Lower lobe of right lung (tissue), 2 donors: ENCODE results near the gene POLR2E. TPM values are rescaled to one million over a fixed set of nuclear protein-coding genes. Genes with fewer than 3 reads are reported as not detected.

Experiments
- ATAC-seq, 2 donors: fragments of 200-7000 bp; cut with Tn5 transposase; one replicate each; pipeline ENCODE4 v1.9.1; 2020 to 2022; ENCODE audit warnings: mild to moderate bottlenecking in 2 of 2, moderate library complexity in 2 of 2
- DNase-seq: peaks from one replicate; pipeline ENCODE4 v3.0.0-alpha.2; 2020
- H3K27ac ChIP-seq: fragments of 200-600 bp; one replicate; pipeline ENCODE4 v1.8.0; 2022
- H3K27me3 ChIP-seq: fragments of 200-600 bp; one replicate; pipeline ENCODE4 v1.8.0; 2022; ENCODE audit warnings: low read depth
- H3K36me3 ChIP-seq: fragments of 200-600 bp; one replicate; pipeline ENCODE4 v1.8.0; 2022; ENCODE audit warnings: mild to moderate bottlenecking
- H3K4me1 ChIP-seq: fragments of 200-600 bp; one replicate; pipeline ENCODE4 v1.8.0; 2022
- H3K4me3 ChIP-seq: fragments of 200-600 bp; one replicate; pipeline ENCODE4 v1.8.0; 2022; ENCODE audit warnings: mild to moderate bottlenecking
- H3K9me3 ChIP-seq: fragments of 200-600 bp; one replicate; pipeline ENCODE4 v1.8.0; 2022
- CTCF ChIP-seq: fragments of 200-600 bp; IDR thresholded peaks from one replicate; pipeline ENCODE4 v1.8.0; 2022; ENCODE audit warnings: antibody characterized with exemption, mild to moderate bottlenecking
- intact Hi-C: fragments of 100-400 bp; cut with DNase I; formaldehyde crosslinking; loops from one replicate; pipeline ENCODE4 v1.11.0; 2022
- total RNA-seq: library from RNA; stranded (reverse); fragmentation: NEBNext Ultra II Directional; extraction: Animal tissue kit (Norgen Biotek cat#: 25700); gene quantifications from one replicate; pipeline ENCODE4 v1.2.1, GENCODE V29; 2021
- donor health status: DM: no; HTN: yes; CAD: no; lungs with severe emphysema.

POLR2E gene
- total RNA-seq, 1 donor from 2014 or later: 158 TPM

GRCh38 chr19:1107661-1108261, 12.6 kb upstream of the POLR2E start:
- H3K27me3 ChIP-seq: no peaks in the 10 kb centered on the region
- DNase-seq (no peak), ATAC-seq (no peak)
- H3K27ac ChIP-seq: no peak overlapping the region
- intact Hi-C loops: no loop called here
- TF ChIP-seq CTCF: no peak
- H3K9me3 ChIP-seq: no peaks in the 10 kb centered on the region
- peaks cover 68% of the 10 kb centered on the region for H3K36me3 ChIP-seq
- H3K4me3 ChIP-seq: no peak overlapping the region
- peaks cover 36% of the 10 kb centered on the region for H3K4me1 ChIP-seq

- Histone ChIP-seq H3K36me3 (peaks cover 61% of the 10 kb centered on the region), H3K4me3 (no peak overlapping the region), H3K27me3 (no peaks in the 10 kb centered on the region), H3K9me3 (no peaks in the 10 kb centered on the region), H3K4me1 (peaks cover 36% of the 10 kb centered on the region), H3K27ac (no peak overlapping the region)
- ATAC-seq (no peak), DNase-seq (no peak)
- intact Hi-C loops: no loop called here
- TF ChIP-seq CTCF: no peak
Observed at GRCh38 chr19:1106841-1107660, 11.9 kb upstream of the POLR2E start.

DNA sequence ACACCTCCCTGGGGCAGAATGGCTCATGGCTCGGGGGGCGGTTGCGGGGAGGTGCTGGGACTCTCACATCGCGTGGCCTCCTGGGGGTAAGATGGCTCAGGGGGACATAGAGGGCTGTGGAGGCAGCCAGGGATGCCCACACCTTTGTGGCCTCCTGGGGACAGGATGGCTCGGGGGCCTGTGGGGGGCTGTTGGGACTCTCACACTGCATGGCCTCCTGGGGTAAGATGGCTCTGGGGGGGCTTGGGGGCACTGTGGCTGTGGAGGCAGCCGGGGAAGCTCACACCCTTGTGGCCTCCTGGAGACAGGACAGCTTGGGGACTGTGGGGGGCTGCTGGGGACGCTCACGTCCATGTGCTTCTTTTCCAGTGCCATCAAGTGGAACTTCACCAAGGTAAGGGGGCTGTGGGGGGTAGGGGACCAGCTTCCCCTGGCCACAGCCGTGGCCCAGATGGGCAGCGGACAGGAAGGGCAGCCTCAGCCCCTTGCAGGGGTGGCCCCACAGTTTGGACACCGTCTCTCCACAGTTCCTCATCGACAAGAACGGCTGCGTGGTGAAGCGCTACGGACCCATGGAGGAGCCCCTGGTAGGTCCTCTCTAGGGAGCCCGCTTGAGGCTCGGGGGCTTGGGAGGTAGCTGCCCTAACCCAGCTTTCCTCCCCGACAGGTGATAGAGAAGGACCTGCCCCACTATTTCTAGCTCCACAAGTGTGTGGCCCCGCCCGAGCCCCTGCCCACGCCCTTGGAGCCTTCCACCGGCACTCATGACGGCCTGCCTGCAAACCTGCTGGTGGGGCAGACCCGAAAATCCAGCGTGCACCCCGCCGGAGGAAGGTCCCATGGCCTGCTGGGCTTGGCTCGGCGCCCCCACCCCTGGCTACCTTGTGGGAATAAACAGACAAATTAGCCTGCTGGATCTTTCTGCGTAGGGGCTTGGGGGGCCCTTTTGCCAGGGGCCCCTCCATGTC, 11.0 kb upstream of the POLR2E start:
- no peak for ATAC-seq
- H3K4me3 ChIP-seq: no peak overlapping the region
- H3K27ac ChIP-seq: no peak overlapping the region
- no peak for TF ChIP-seq CTCF
- no peak for DNase-seq
- peaks cover 54% of the 10 kb centered on the region for H3K36me3 ChIP-seq
- intact Hi-C loops: no loop called here
- no peaks in the 10 kb centered on the region for H3K9me3 ChIP-seq
- no peaks in the 10 kb centered on the region for H3K27me3 ChIP-seq
- H3K4me1 ChIP-seq: peaks cover 44% of the 10 kb centered on the region

DNA sequence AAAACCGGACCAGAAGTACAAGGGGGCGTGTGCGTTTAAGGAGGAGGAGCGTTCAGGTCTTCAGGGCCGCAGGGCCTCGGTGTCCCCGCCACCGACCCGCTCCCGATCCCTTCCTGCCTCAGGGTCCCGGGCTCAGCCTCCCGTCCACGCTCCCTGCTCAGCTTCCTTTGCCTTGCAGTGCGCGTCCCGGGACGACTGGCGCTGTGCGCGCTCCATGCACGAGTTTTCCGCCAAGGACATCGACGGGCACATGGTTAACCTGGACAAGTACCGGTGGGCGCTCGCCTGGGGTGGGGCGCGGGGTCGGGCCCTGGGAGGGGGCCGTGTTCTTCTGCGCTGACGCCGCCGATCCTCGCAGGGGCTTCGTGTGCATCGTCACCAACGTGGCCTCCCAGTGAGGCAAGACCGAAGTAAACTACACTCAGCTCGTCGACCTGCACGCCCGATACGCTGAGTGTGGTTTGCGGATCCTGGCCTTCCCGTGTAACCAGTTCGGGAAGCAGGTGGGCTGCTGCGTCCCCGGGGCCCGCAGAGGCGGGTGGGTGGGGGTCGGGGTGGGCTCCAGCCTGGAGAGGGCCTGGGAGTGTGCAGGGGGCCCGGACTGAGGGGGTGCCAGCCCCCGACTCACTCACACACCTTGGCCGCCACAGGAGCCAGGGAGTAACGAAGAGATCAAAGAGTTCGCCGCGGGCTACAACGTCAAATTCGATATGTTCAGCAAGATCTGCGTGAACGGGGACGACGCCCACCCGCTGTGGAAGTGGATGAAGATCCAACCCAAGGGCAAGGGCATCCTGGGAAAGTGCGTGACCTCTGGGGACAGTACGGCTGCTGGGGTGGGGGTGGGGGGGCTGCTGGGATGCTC, 10.1 kb upstream of the POLR2E start:
- intact Hi-C loops: no loop called here
- peaks cover 53% of the 10 kb centered on the region for H3K4me1 ChIP-seq
- DNase-seq (no peak), ATAC-seq (no peak)
- H3K4me3 ChIP-seq: peak overlapping the region; percentile 71
- H3K27ac ChIP-seq: peak overlapping the region; percentile 92
- peaks cover 44% of the 10 kb centered on the region for H3K36me3 ChIP-seq
- H3K27me3 ChIP-seq: no peaks in the 10 kb centered on the region
- TF ChIP-seq CTCF: no peak
- no peaks in the 10 kb centered on the region for H3K9me3 ChIP-seq
